ENCODE data around the gene WWOX.

Gene WWOX

DNA sequence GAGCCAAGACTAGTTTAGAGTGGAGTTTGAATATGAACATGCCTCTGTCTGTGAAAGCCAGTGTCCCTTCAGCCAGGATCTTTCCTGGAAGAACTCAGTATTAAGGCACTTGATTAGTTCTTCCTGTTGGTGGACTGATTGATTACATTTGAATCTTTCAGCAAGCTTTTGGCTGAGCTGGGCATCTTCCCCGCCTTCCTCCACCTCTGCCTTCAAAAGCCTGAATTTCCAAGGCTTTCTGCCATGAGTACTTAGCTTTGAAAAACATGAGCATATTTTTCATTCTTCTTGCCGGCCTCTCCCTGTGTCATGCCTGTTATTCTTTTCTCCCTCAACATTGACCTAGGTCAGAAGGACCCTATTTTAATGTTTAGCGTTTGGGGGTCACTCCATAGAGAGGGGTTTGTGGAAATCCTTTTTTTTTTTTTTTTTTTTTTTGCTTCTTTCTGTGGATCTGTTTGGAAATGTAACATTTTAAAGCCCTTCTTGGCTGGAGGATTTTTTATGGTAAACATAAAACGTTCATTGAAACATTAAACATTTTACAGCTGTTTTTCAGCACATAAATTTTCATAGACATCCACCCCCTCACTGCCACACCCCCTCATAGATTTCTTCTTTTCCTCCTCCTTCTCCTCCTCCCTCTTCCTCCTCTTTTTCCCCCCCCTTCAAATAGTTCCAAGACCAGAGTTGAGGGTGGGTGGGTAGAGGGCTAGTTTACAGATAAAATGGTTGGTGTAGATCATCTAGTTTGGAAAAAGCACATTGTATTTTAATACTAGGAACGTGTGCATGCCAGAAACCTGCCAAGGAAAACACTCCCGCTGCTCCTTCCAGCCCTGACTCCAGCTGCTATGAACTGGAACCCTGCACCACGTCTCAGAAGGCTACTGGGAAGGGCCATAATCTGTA lies 645.9 kb downstream of the WWOX start:
- no peaks in the 10 kb centered on the region for H4K20me1 ChIP-seq (ENCODE audit: insufficient read depth)
- H2AFZ ChIP-seq (ENCODE audit: low read depth) = no peak overlapping the region
- TF ChIP-seq, protein P1, sequence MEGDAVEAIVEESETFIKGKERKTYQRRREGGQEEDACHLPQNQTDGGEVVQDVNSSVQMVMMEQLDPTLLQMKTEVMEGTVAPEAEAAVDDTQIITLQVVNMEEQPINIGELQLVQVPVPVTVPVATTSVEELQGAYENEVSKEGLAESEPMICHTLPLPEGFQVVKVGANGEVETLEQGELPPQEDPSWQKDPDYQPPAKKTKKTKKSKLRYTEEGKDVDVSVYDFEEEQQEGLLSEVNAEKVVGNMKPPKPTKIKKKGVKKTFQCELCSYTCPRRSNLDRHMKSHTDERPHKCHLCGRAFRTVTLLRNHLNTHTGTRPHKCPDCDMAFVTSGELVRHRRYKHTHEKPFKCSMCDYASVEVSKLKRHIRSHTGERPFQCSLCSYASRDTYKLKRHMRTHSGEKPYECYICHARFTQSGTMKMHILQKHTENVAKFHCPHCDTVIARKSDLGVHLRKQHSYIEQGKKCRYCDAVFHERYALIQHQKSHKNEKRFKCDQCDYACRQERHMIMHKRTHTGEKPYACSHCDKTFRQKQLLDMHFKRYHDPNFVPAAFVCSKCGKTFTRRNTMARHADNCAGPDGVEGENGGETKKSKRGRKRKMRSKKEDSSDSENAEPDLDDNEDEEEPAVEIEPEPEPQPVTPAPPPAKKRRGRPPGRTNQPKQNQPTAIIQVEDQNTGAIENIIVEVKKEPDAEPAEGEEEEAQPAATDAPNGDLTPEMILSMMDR (conservative IDR thresholded peaks at IDR 0.05; ENCODE audit: low read depth, low read length) = no peak
- H3K79me2 ChIP-seq (ENCODE audit: insufficient read depth, low read depth) = no peaks in the 10 kb centered on the region
- no peak overlapping the region for H3K27ac ChIP-seq
- no peak overlapping the region for H3K4me3 ChIP-seq (IDR thresholded peaks at IDR 0.05; ENCODE audit: insufficient read depth, low read depth, low read length)
- no peaks in the 10 kb centered on the region for H3K36me3 ChIP-seq (ENCODE audit: insufficient read depth)
- no peak overlapping the region for H3K9ac ChIP-seq
- no peak overlapping the region for H3K4me2 ChIP-seq
- no peaks in the 10 kb centered on the region for H3K4me1 ChIP-seq (ENCODE audit: low read depth, poor library complexity, severe bottlenecking)
- no peaks in the 10 kb centered on the region for H3K27me3 ChIP-seq (ENCODE audit: insufficient read depth, low read depth)

DNA sequence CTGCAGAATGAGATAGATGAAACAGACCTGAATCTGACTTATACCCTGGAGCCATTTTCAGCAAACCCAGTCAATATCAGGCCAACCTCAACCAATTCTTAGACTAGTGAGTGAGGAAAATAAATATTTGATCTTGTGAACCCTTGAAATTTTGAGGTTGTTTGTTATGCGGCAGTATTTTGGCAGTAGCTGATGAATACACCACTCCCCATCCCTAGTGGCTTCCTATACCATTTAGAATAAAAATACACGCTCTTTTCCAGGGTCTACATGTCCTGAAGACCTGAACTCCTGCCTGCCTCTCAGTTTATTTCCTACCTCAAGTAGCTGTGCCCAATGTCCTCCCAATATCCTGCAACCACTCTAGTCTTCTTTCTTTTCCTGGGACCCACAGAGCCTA lies 647.3 kb downstream of the WWOX start:
- H3K4me2 ChIP-seq = no peak overlapping the region
- no peaks in the 10 kb centered on the region for H3K4me1 ChIP-seq (ENCODE audit: low read depth, poor library complexity, severe bottlenecking)
- no peak overlapping the region for H3K4me3 ChIP-seq (IDR thresholded peaks at IDR 0.05; ENCODE audit: insufficient read depth, low read depth, low read length)
- H4K20me1 ChIP-seq (ENCODE audit: insufficient read depth) = no peaks in the 10 kb centered on the region
- no peak overlapping the region for H3K27ac ChIP-seq
- no peaks in the 10 kb centered on the region for H3K79me2 ChIP-seq (ENCODE audit: insufficient read depth, low read depth)
- TF ChIP-seq, protein P1 (conservative IDR thresholded peaks at IDR 0.05; ENCODE audit: low read depth, low read length) = no peak
- H3K27me3 ChIP-seq (ENCODE audit: insufficient read depth, low read depth) = no peaks in the 10 kb centered on the region
- H3K36me3 ChIP-seq (ENCODE audit: insufficient read depth) = no peaks in the 10 kb centered on the region
- H2AFZ ChIP-seq (ENCODE audit: low read depth) = no peak overlapping the region
- H3K9ac ChIP-seq = no peak overlapping the region

DNA sequence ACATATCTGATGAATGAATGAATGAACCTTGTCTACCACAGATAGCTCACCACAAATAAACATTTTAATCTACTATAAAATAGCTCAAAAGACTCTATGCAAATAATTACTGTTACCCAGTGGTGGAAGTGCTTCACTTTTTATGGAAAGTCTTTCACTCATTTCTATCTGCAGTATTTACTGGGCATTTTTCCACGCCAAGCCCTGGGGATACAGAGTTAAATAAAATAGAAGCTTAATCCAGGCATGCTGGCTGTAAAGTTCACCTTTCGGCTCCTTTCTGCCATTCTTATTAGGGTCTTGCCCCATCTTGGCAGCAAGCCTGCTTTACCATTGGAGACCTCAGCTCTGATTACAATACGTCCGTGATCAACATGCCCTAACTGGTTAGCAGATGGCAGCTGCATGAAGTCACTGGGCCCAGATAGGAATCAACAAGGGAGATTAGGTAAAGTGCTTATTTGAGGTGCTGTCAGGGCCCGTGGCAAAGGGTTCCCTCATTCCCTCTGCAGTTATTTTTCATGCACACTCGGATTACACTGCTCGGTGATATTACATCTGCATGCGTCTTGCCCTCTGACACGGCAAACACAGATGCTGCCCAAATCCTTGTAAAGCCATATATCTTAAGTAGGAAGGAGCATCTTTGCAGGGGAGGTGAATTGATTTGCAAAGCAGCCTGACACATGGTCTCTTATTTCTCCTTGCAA lies 648.9 kb downstream of the WWOX start:
- no peak overlapping the region for H3K27ac ChIP-seq
- H3K79me2 ChIP-seq (ENCODE audit: insufficient read depth, low read depth) = no peaks in the 10 kb centered on the region
- H3K9ac ChIP-seq = no peak overlapping the region

DNA sequence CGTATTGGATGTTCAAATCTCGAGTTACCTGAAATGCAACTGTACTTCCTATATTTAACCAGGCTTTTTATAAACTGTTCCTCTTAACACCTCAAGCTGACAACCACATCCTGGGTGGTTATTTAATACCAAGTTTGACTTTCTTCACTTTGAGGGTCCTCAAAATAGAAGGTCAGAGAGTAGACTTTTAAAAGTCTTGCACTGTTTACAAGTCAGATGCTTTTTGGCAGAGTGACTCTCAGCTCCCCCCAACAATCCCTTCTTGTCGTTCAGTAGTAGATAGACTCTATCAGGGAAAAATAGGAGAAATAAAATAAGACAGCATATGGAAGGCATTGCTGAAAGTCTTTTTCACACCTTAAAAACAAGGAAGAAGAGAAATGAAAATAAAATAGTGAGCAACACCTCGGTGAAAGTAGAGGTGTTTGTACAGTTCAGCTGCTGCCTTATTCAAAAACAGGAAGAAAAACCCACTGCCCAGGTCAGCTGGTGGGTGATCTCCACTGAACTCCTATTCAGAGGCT lies 650.4 kb downstream of the WWOX start:
- Histone ChIP-seq H3K4me2 (no peak overlapping the region), H3K36me3 (ENCODE audit: insufficient read depth) (no peaks in the 10 kb centered on the region), H3K9ac (no peak overlapping the region), H3K4me1 (ENCODE audit: low read depth, poor library complexity, severe bottlenecking) (no peaks in the 10 kb centered on the region), H3K4me3 (IDR thresholded peaks at IDR 0.05; ENCODE audit: insufficient read depth, low read depth, low read length) (no peak overlapping the region), H3K27me3 (ENCODE audit: insufficient read depth, low read depth) (no peaks in the 10 kb centered on the region), H3K79me2 (ENCODE audit: insufficient read depth, low read depth) (no peaks in the 10 kb centered on the region), H4K20me1 (ENCODE audit: insufficient read depth) (no peaks in the 10 kb centered on the region), H2AFZ (ENCODE audit: low read depth) (no peak overlapping the region), H3K27ac (no peak overlapping the region)
- TF ChIP-seq, protein P1 (conservative IDR thresholded peaks at IDR 0.05; ENCODE audit: low read depth, low read length) = no peak

More for the DNA sequence above, 648.9 kb downstream of the WWOX start:
- Histone ChIP-seq H3K4me2 (no peak overlapping the region), H3K4me3 (IDR thresholded peaks at IDR 0.05; ENCODE audit: insufficient read depth, low read depth, low read length) (no peak overlapping the region), H4K20me1 (ENCODE audit: insufficient read depth) (no peaks in the 10 kb centered on the region), H3K4me1 (ENCODE audit: low read depth, poor library complexity, severe bottlenecking) (no peaks in the 10 kb centered on the region), H2AFZ (ENCODE audit: low read depth) (no peak overlapping the region), H3K36me3 (ENCODE audit: insufficient read depth) (no peaks in the 10 kb centered on the region), H3K27me3 (ENCODE audit: insufficient read depth, low read depth) (no peaks in the 10 kb centered on the region)
- TF ChIP-seq, protein P1 (conservative IDR thresholded peaks at IDR 0.05; ENCODE audit: low read depth, low read length) = no peak

Data from KMS-11 (cell line).